DOHH2 (cell line): Measurements from ENCODE around the gene CACNG1.

ENCODE experiments used
- EZH2phosphoT487 ChIP-seq: fragments of 200-600 bp; sonication (generic); IDR thresholded peaks from 2 replicates; pipeline ENCODE4 v1.6.1; 2017; ENCODE audit warnings: borderline replicate concordance, mild to moderate bottlenecking, antibody characterized with exemption, low read length, moderate library complexity, mixed read lengths
- TF ChIP-seq, protein P1 (sequence below): fragments of 200-600 bp; sonication (generic); IDR thresholded peaks from one replicate; pipeline ENCODE4 v1.5.1; 2014; ENCODE audit warnings: antibody characterized with exemption, mild to moderate bottlenecking, low read depth, low read length; ENCODE audit not compliant: poor library complexity, severe bottlenecking

DNA sequence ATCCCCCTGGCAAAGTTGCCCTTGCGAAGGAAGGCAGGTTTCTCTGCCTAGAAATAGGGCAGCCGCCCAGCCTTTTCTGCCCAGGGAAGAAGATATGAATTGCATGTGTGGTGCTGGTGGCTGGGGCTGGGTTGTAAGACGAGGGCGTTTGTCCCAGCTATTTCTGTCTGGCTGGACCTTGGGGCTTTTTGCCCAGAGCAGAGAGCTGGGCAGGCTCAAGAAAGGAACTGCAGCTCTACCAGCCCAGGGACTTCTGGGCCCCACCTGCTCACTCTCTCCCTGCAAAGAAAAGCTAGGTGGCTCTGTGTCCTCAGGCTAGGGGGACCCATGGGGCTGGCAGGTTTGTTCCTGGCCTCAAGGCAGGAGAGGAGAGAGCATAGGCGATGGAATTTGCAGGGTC is 586 bp downstream of the CACNG1 start:
- TF ChIP-seq, protein P1, sequence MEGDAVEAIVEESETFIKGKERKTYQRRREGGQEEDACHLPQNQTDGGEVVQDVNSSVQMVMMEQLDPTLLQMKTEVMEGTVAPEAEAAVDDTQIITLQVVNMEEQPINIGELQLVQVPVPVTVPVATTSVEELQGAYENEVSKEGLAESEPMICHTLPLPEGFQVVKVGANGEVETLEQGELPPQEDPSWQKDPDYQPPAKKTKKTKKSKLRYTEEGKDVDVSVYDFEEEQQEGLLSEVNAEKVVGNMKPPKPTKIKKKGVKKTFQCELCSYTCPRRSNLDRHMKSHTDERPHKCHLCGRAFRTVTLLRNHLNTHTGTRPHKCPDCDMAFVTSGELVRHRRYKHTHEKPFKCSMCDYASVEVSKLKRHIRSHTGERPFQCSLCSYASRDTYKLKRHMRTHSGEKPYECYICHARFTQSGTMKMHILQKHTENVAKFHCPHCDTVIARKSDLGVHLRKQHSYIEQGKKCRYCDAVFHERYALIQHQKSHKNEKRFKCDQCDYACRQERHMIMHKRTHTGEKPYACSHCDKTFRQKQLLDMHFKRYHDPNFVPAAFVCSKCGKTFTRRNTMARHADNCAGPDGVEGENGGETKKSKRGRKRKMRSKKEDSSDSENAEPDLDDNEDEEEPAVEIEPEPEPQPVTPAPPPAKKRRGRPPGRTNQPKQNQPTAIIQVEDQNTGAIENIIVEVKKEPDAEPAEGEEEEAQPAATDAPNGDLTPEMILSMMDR: no peak
- no peak for TF ChIP-seq EZH2phosphoT487
